ENCODE measurements around the gene ACTMAP.

ACTMAP gene

DNA sequence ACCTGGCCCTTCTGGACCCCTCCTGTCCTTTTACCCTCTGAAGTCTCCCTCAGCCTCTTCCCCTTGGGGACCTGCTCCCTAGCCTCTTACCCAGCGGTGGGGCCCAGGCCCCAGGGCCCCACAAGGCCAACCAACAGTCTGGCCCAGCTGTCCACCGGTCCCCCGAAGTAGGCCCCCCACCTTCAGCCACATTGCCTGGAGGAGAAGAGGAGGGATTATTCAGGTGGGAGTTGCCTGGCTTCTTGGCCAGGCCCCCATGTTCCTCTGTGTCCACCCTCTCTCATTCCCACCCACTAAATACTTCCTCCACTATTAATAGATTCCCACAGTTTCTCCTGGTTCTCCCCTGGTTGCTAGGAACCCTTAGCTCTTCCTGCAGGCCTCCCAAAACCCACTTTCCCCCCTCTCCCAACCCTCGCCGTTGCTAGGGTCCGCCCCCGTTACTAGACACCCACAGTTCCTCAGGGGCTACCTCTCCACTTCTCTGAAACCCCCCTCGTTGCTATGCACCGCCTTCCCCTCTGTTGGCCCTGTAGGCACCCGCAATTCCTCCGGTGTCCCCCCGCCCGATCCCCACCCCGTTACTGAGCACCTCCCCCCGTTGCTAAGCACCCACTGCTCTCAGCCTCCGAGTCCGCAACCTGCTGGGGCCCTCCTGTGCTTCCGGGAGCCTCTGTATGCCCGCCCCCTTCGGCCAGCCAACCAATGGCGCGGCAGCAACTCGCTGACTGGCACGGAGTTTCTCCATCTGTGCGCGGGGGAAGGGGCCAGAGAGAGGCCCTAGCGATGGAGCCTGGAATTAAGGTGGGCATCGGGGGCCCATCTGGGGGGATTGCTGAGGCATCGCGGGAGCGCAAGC, 35.6 kb downstream of the ACTMAP start (continued):
- TF ChIP-seq, protein P1, sequence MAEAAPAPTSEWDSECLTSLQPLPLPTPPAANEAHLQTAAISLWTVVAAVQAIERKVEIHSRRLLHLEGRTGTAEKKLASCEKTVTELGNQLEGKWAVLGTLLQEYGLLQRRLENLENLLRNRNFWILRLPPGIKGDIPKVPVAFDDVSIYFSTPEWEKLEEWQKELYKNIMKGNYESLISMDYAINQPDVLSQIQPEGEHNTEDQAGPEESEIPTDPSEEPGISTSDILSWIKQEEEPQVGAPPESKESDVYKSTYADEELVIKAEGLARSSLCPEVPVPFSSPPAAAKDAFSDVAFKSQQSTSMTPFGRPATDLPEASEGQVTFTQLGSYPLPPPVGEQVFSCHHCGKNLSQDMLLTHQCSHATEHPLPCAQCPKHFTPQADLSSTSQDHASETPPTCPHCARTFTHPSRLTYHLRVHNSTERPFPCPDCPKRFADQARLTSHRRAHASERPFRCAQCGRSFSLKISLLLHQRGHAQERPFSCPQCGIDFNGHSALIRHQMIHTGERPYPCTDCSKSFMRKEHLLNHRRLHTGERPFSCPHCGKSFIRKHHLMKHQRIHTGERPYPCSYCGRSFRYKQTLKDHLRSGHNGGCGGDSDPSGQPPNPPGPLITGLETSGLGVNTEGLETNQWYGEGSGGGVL (tag by site-specific recombination; IDR thresholded peaks at IDR 0.05) = peak; percentile 99
- TF ChIP-seq, protein P2, sequence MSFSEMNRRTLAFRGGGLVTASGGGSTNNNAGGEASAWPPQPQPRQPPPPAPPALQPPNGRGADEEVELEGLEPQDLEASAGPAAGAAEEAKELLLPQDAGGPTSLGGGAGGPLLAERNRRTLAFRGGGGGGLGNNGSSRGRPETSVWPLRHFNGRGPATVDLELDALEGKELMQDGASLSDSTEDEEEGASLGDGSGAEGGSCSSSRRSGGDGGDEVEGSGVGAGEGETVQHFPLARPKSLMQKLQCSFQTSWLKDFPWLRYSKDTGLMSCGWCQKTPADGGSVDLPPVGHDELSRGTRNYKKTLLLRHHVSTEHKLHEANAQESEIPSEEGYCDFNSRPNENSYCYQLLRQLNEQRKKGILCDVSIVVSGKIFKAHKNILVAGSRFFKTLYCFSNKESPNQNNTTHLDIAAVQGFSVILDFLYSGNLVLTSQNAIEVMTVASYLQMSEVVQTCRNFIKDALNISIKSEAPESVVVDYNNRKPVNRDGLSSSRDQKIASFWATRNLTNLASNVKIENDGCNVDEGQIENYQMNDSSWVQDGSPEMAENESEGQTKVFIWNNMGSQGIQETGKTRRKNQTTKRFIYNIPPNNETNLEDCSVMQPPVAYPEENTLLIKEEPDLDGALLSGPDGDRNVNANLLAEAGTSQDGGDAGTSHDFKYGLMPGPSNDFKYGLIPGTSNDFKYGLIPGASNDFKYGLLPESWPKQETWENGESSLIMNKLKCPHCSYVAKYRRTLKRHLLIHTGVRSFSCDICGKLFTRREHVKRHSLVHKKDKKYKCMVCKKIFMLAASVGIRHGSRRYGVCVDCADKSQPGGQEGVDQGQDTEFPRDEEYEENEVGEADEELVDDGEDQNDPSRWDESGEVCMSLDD (tag by site-specific recombination; IDR thresholded peaks at IDR 0.05) = peak; percentile 80
- TF ChIP-seq, protein P3, sequence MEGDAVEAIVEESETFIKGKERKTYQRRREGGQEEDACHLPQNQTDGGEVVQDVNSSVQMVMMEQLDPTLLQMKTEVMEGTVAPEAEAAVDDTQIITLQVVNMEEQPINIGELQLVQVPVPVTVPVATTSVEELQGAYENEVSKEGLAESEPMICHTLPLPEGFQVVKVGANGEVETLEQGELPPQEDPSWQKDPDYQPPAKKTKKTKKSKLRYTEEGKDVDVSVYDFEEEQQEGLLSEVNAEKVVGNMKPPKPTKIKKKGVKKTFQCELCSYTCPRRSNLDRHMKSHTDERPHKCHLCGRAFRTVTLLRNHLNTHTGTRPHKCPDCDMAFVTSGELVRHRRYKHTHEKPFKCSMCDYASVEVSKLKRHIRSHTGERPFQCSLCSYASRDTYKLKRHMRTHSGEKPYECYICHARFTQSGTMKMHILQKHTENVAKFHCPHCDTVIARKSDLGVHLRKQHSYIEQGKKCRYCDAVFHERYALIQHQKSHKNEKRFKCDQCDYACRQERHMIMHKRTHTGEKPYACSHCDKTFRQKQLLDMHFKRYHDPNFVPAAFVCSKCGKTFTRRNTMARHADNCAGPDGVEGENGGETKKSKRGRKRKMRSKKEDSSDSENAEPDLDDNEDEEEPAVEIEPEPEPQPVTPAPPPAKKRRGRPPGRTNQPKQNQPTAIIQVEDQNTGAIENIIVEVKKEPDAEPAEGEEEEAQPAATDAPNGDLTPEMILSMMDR (tag by site-specific recombination; IDR thresholded peaks at IDR 0.05) = peak; percentile 80
- TF ChIP-seq ZNF623 (tag by site-specific recombination; IDR thresholded peaks at IDR 0.05) (no peak), ZNF324 (tag by site-specific recombination; IDR thresholded peaks at IDR 0.05) (0 out of 2 replicates have a peak, but pooled peaks have one; percentile 33), BCL11A (tag by site-specific recombination; IDR thresholded peaks at IDR 0.05; ENCODE audit: low read depth) (no peak), ZNF138 (tag by site-specific recombination; IDR thresholded peaks at IDR 0.05; ENCODE audit: borderline replicate concordance) (no peak), ZNF670 (tag by site-specific recombination; IDR thresholded peaks at IDR 0.05; ENCODE audit: low read depth) (no peak), SETDB1 (IDR thresholded peaks at IDR 0.05; ENCODE audit: insufficient read length, low read length) (no peak), TRIM28 (IDR thresholded peaks at IDR 0.05; ENCODE audit: borderline replicate concordance, low read length) (no peak), ZNF223 (tag by site-specific recombination; IDR thresholded peaks at IDR 0.05) (no peak), ZFHX2 (tag by site-specific recombination; conservative IDR thresholded peaks at IDR 0.05) (peak; percentile 97), BCL11B (tag by site-specific recombination; IDR thresholded peaks at IDR 0.05; ENCODE audit: low read depth) (peak; percentile 32; the same call in 1 of the 2 replicates), ZNF341 (tag by site-specific recombination; IDR thresholded peaks at IDR 0.05; ENCODE audit: low read depth) (peak; percentile 99), PRDM1 (tag by site-specific recombination; IDR thresholded peaks at IDR 0.05) (peak; percentile 55), MZF1 (tag by site-specific recombination; IDR thresholded peaks at IDR 0.05; ENCODE audit: borderline replicate concordance) (peak; percentile 8; the same call in 1 of the 2 replicates)
- TF ChIP-seq, protein P4, sequence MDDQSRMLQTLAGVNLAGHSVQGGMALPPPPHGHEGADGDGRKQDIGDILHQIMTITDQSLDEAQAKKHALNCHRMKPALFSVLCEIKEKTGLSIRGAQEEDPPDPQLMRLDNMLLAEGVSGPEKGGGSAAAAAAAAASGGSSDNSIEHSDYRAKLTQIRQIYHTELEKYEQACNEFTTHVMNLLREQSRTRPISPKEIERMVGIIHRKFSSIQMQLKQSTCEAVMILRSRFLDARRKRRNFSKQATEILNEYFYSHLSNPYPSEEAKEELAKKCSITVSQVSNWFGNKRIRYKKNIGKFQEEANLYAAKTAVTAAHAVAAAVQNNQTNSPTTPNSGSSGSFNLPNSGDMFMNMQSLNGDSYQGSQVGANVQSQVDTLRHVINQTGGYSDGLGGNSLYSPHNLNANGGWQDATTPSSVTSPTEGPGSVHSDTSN (CRISPR knock-in tag; IDR thresholded peaks at IDR 0.05) = peak; percentile 98
- TF ChIP-seq, protein P5, sequence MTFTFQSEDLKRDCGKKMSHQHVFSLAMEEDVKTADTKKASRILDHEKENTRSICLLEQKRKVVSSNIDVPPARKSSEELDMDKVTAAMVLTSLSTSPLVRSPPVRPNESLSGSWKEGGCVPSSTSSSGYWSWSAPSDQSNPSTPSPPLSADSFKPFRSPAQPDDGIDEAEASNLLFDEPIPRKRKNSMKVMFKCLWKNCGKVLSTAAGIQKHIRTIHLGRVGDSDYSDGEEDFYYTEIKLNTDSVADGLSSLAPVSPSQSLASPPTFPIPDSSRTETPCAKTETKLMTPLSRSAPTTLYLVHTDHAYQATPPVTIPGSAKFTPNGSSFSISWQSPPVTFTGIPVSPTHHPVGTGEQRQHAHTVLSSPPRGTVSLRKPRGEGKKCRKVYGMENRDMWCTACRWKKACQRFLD (tag by site-specific recombination; IDR thresholded peaks at IDR 0.05) = no peak; the same call in 1 of the 2 replicates
- TF ChIP-seq, protein P6, sequence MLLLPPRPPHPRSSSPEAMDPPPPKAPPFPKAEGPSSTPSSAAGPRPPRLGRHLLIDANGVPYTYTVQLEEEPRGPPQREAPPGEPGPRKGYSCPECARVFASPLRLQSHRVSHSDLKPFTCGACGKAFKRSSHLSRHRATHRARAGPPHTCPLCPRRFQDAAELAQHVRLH (tag by site-specific recombination; IDR thresholded peaks at IDR 0.05) = no peak
- TF ChIP-seq, protein P7, sequence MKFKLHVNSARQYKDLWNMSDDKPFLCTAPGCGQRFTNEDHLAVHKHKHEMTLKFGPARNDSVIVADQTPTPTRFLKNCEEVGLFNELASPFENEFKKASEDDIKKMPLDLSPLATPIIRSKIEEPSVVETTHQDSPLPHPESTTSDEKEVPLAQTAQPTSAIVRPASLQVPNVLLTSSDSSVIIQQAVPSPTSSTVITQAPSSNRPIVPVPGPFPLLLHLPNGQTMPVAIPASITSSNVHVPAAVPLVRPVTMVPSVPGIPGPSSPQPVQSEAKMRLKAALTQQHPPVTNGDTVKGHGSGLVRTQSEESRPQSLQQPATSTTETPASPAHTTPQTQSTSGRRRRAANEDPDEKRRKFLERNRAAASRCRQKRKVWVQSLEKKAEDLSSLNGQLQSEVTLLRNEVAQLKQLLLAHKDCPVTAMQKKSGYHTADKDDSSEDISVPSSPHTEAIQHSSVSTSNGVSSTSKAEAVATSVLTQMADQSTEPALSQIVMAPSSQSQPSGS (tag by site-specific recombination; IDR thresholded peaks at IDR 0.05; ENCODE audit: low read depth) = no peak
- TF ChIP-seq, protein P8, sequence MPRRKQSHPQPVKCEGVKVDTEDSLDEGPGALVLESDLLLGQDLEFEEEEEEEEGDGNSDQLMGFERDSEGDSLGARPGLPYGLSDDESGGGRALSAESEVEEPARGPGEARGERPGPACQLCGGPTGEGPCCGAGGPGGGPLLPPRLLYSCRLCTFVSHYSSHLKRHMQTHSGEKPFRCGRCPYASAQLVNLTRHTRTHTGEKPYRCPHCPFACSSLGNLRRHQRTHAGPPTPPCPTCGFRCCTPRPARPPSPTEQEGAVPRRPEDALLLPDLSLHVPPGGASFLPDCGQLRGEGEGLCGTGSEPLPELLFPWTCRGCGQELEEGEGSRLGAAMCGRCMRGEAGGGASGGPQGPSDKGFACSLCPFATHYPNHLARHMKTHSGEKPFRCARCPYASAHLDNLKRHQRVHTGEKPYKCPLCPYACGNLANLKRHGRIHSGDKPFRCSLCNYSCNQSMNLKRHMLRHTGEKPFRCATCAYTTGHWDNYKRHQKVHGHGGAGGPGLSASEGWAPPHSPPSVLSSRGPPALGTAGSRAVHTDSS (tag by site-specific recombination; IDR thresholded peaks at IDR 0.05) = no peak
- TF ChIP-seq, protein P9, sequence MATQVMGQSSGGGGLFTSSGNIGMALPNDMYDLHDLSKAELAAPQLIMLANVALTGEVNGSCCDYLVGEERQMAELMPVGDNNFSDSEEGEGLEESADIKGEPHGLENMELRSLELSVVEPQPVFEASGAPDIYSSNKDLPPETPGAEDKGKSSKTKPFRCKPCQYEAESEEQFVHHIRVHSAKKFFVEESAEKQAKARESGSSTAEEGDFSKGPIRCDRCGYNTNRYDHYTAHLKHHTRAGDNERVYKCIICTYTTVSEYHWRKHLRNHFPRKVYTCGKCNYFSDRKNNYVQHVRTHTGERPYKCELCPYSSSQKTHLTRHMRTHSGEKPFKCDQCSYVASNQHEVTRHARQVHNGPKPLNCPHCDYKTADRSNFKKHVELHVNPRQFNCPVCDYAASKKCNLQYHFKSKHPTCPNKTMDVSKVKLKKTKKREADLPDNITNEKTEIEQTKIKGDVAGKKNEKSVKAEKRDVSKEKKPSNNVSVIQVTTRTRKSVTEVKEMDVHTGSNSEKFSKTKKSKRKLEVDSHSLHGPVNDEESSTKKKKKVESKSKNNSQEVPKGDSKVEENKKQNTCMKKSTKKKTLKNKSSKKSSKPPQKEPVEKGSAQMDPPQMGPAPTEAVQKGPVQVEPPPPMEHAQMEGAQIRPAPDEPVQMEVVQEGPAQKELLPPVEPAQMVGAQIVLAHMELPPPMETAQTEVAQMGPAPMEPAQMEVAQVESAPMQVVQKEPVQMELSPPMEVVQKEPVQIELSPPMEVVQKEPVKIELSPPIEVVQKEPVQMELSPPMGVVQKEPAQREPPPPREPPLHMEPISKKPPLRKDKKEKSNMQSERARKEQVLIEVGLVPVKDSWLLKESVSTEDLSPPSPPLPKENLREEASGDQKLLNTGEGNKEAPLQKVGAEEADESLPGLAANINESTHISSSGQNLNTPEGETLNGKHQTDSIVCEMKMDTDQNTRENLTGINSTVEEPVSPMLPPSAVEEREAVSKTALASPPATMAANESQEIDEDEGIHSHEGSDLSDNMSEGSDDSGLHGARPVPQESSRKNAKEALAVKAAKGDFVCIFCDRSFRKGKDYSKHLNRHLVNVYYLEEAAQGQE (tag by site-specific recombination; IDR thresholded peaks at IDR 0.05) = peak; percentile 11; the same call in 1 of the 2 replicates
